Neuron (in vitro differentiated cells): ENCODE data around the gene DLGAP1.

Experiments
- H2AFZ ChIP-seq: one replicate; pipeline ENCODE4 v1.6.1; 2013; ENCODE audit warnings: low read depth, mild to moderate bottlenecking, inconsistent platforms, low read length, moderate library complexity
- H3K27me3 ChIP-seq: one replicate; pipeline ENCODE4 v1.6.1; 2013; ENCODE audit warnings: low read length; ENCODE audit not compliant: insufficient read depth
- H3K36me3 ChIP-seq: one replicate; pipeline ENCODE4 v1.6.1; 2013; ENCODE audit warnings: low read length; ENCODE audit not compliant: insufficient read depth
- H3K4me1 ChIP-seq: one replicate; pipeline ENCODE4 v1.6.1; 2013; ENCODE audit warnings: low read length; ENCODE audit not compliant: insufficient read depth
- H3K4me3 ChIP-seq: 2 replicates; pipeline ENCODE4 v1.5.1; 2013; ENCODE audit warnings: mild to moderate bottlenecking, low read length, moderate library complexity
- H3K9me3 ChIP-seq: one replicate; pipeline ENCODE4 v1.6.1; 2013; ENCODE audit warnings: low read length

DLGAP1 gene

GRCh38 chr18:3985664-3986063 is 469.4 kb downstream of the DLGAP1 start:
- Histone ChIP-seq H3K4me3 (no peak overlapping the region), H3K9me3 (no peaks in the 10 kb centered on the region), H3K36me3 (no peaks in the 10 kb centered on the region), H3K4me1 (no peaks in the 10 kb centered on the region), H3K27me3 (no peaks in the 10 kb centered on the region), H2AFZ (no peak overlapping the region)

GRCh38 chr18:3985020-3985419 is 470.1 kb downstream of the DLGAP1 start:
- no peaks in the 10 kb centered on the region for H3K27me3 ChIP-seq
- no peaks in the 10 kb centered on the region for H3K4me1 ChIP-seq
- no peak overlapping the region for H3K4me3 ChIP-seq
- no peaks in the 10 kb centered on the region for H3K36me3 ChIP-seq
- H2AFZ ChIP-seq = no peak overlapping the region
- H3K9me3 ChIP-seq = no peaks in the 10 kb centered on the region

DNA sequence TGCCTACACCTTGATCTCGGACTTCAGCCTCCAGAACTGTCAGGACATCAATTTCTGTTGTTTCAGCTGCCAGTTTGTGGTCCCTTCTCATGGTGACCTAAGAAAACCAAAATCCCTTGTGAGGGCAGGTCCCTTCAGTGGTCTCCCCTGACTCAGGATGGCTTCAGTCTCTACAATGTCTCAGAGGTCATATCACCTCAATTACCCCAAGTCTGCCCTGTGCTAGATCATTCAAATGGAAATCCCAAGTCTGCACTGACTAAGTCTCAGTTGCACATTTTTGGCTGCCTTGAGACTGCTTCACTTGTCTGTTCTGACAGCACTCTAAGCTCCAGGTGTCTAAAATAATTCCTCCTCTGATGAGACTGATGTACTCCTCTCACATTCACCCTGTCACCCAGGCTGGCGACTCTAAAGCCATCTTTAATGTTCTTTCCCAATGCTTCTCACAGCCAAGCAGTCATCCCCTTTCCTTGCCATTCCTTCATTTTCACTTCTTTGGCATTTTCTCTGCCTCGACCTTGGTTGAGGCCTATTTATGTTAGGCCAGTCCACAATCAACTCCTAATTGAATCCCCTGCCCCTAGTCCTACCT is 470.8 kb downstream of the DLGAP1 start:
- Histone ChIP-seq H2AFZ (no peak overlapping the region), H3K27me3 (no peaks in the 10 kb centered on the region), H3K4me1 (no peaks in the 10 kb centered on the region), H3K36me3 (no peaks in the 10 kb centered on the region), H3K4me3 (no peak overlapping the region), H3K9me3 (no peaks in the 10 kb centered on the region)

DNA sequence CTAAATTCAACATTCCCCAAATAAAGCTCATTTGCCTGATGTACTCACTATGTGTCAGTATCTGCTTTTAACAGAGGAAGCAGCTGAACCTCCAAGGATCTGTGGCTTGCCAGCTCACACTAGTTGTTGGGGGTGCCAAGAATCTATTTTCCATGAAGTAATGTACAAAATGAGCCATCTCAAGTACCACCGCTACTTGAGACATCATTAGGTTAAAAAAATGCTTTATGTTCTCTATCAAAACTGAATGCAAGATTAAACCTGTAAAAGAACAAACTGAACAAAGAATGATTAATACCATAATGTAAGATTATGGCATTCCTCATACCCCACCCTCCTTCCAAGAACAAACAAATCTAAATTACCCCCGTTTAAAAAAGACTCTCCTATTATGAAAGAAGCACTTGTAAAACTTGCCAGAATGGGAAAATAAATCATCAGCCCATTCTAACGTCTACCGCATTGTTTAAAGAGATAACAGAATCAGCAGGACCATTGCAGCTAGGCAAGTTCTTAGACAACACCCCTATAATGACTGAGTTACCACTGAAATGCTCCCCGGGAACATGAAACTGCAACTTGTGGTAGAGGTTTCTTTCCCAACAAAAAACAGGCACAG is 471.6 kb downstream of the DLGAP1 start:
- H3K36me3 ChIP-seq = no peaks in the 10 kb centered on the region
- no peaks in the 10 kb centered on the region for H3K4me1 ChIP-seq

DNA sequence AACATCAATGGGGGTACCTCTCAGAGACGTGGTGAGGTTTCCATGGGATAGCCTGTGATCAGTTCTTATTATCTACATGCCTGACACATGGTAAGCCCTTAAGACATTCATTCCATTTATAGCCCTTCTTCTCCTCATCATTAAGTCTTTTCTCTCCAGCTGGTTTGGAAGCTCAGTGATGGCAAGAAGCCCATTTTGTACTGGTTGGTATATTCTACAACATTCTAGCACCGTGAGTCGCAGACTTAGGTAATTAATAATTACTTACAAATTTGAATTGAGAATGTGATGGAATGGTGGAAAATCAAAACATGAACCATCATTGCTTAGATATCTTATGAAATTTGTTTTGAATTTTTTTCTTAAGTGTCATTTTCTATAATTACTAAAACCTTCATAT is 472.6 kb downstream of the DLGAP1 start:
- Histone ChIP-seq H3K9me3 (no peaks in the 10 kb centered on the region), H3K36me3 (no peaks in the 10 kb centered on the region), H3K4me1 (no peaks in the 10 kb centered on the region), H3K4me3 (no peak overlapping the region), H2AFZ (no peak overlapping the region), H3K27me3 (no peaks in the 10 kb centered on the region)

More for the DNA sequence above, 471.6 kb downstream of the DLGAP1 start:
- H3K9me3 ChIP-seq = no peaks in the 10 kb centered on the region
- no peaks in the 10 kb centered on the region for H3K27me3 ChIP-seq
- H3K4me3 ChIP-seq = no peak overlapping the region
- H2AFZ ChIP-seq = no peak overlapping the region

GRCh38 chr18:3979024-3979423 is 476.1 kb downstream of the DLGAP1 start:
- no peaks in the 10 kb centered on the region for H3K4me1 ChIP-seq
- H3K36me3 ChIP-seq = no peaks in the 10 kb centered on the region
- H3K27me3 ChIP-seq = no peaks in the 10 kb centered on the region
- H3K4me3 ChIP-seq = no peak overlapping the region
- no peaks in the 10 kb centered on the region for H3K9me3 ChIP-seq
- H2AFZ ChIP-seq = no peak overlapping the region

DNA sequence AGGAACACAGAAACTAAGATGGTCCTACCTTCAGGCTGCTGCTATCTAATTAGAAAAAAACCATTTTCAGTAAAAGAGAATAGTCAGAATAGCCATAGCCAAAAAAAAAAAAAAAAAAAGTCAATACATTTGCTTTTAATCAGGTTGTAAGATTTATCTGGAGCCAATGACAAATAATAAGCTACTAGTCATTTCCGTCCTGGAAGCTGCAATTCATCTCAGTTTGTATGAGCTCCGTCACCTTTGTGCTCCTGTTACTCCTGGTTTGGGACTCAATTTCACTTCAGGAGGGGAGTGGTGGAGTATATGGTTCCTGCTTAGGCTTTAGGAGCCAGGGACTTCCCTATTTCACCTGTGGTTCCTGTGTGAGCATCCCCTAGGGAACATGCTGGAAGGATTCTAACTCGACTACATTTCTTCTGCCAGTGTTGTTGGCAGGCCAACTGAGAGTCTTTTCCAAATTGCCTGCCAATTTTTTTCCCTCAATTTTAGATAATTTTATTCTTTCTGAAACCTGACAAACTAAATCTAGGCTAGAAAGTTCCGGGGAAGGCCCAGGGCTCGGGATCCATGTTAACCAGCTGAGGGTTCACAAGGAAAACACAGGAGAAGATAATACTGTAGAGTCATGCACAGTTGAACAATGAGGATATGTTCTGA is 481.8 kb downstream of the DLGAP1 start:
- Histone ChIP-seq H3K27me3 (no peaks in the 10 kb centered on the region), H2AFZ (no peak overlapping the region), H3K4me1 (no peaks in the 10 kb centered on the region)

DNA sequence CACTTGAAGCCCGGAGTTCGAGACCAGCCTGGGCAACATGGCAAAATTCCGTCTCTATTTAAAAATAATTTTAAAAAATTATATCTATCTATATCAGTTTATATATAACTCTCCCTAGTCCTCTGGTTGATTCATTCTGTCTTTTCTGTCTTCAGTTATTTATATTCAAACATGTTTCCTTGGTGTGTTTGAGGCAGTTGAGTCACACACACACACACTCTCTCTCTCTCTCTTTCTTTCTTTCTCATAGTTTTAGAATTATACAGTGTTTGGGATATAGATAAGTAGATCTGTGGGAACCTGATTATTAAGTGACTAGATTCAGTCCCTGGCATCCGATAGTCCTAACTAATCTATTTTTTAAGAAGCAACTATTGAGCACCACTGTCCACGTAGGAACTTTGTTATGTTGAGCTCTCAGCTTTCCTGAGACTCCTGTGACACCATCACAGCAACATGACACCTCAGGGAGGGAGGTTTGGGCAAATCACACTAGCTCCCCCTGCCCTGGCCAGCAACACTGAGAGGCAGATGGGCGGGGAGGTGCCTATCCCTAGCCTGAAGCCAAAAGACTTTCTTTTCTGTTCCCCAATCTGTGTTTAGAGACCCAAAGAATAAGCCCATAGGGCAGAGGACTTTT is 482.7 kb downstream of the DLGAP1 start:
- Histone ChIP-seq H3K4me3 (no peak overlapping the region), H3K27me3 (no peaks in the 10 kb centered on the region), H3K36me3 (no peaks in the 10 kb centered on the region), H2AFZ (no peak overlapping the region), H3K9me3 (no peaks in the 10 kb centered on the region), H3K4me1 (no peaks in the 10 kb centered on the region)

More for the DNA sequence above, 481.8 kb downstream of the DLGAP1 start:
- no peaks in the 10 kb centered on the region for H3K36me3 ChIP-seq
- H3K9me3 ChIP-seq = no peaks in the 10 kb centered on the region
- no peak overlapping the region for H3K4me3 ChIP-seq

GRCh38 chr18:3970929-3971328 is 484.2 kb downstream of the DLGAP1 start:
- no peak overlapping the region for H3K4me3 ChIP-seq
- no peaks in the 10 kb centered on the region for H3K36me3 ChIP-seq
- no peak overlapping the region for H2AFZ ChIP-seq
- no peaks in the 10 kb centered on the region for H3K4me1 ChIP-seq
- H3K27me3 ChIP-seq = no peaks in the 10 kb centered on the region
- no peaks in the 10 kb centered on the region for H3K9me3 ChIP-seq

GRCh38 chr18:3967359-3968180 is 487.5 kb downstream of the DLGAP1 start:
- no peaks in the 10 kb centered on the region for H3K9me3 ChIP-seq
- H3K27me3 ChIP-seq = no peaks in the 10 kb centered on the region
- no peak overlapping the region for H3K4me3 ChIP-seq
- no peaks in the 10 kb centered on the region for H3K4me1 ChIP-seq
- no peaks in the 10 kb centered on the region for H3K36me3 ChIP-seq
- H2AFZ ChIP-seq = no peak overlapping the region

DNA sequence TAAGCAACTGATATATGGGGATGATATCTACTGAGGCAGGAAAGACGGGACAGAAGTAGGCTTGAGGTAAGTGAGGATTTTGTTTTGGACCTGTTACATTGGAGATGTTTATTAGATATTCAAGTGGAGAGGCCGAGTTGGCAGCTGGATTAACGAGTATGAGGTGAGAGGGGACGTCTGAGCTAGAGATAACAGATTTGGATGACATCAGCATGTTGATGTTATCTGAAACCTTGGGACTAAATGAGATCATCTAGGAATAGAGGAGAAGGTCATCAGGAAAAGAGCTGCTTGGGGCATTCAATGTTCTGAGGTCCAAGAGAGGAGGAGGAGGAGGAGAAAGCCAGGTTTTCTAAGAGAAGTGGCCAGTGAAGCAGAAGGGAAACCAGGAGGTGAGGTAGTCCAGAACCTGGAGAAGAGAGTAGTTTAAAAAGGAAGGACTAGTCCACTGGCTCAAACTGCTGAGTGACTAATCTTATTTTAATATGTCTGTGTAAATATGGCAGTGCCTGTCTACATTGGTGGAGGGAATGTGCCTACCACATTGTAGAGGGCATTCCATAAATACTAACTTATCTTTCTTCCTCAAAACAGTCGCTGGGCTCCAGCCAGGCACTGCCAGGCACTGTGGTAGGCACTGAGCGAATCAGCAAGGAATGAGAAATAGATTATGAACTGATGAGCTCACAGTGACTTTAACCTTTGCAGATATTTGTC is 488.3 kb downstream of the DLGAP1 start:
- Histone ChIP-seq H3K4me3 (no peak overlapping the region), H3K9me3 (no peaks in the 10 kb centered on the region), H2AFZ (no peak overlapping the region), H3K36me3 (no peaks in the 10 kb centered on the region), H3K4me1 (no peaks in the 10 kb centered on the region), H3K27me3 (no peaks in the 10 kb centered on the region)

DNA sequence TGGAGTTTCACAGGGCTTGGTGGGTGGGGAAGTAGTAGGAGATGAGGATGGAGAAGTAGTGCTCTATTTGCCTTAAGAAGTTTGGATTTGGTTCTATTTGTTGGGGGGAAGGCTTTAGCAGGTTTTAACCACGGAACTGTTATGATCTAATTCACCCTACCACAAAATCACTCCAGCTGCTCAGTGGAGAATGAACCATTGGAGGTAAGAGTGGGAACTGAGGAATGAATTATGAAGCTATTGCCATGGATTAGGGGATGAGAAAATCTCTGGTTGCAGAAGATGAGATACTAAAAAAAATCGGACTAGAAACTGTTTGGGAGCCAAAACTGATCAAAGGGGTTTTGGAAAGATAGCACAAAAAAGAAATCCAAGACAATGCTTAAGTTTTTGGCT is 488.9 kb downstream of the DLGAP1 start:
- H2AFZ ChIP-seq = no peak overlapping the region
- H3K27me3 ChIP-seq = no peaks in the 10 kb centered on the region
- no peaks in the 10 kb centered on the region for H3K36me3 ChIP-seq
- H3K4me1 ChIP-seq = no peaks in the 10 kb centered on the region
- no peak overlapping the region for H3K4me3 ChIP-seq
- no peaks in the 10 kb centered on the region for H3K9me3 ChIP-seq
